Measurements from ENCODE around the gene CCBE1.
"Not testable (repeated sequence)": the region's sequence is repeated elsewhere in the genome, so short reads cannot be mapped to it uniquely, and the experiment has no call there.

CCBE1 gene

GRCh38 chr18:59697236-59697932 lies at the start of gene CCBE1:
TSS of gene CCBE1 (minus strand) at chr18:59697423.
- DNase-seq (ENCODE audit: low spot score) = no peak

GRCh38 chr18:59744271-59744721 lies 47.1 kb upstream of the CCBE1 start:
- no peak for DNase-seq (ENCODE audit: low spot score)

- DNase-seq (ENCODE audit: low spot score) = no peak
Measured at GRCh38 chr18:59743566-59743965, 46.3 kb upstream of the CCBE1 start.

- DNase-seq (ENCODE audit: low spot score) = no peak
Measured at GRCh38 chr18:59742325-59743111, 45.3 kb upstream of the CCBE1 start.

- no peak for DNase-seq (ENCODE audit: low spot score)
Measured at GRCh38 chr18:59740141-59740540, 42.9 kb upstream of the CCBE1 start.

- no peak for DNase-seq (ENCODE audit: low spot score)
Measured at GRCh38 chr18:59737776-59738300, 40.6 kb upstream of the CCBE1 start.

GRCh38 chr18:59737335-59737734 lies 40.1 kb upstream of the CCBE1 start:
- not testable (repeated sequence) for DNase-seq (ENCODE audit: low spot score)

GRCh38 chr18:59736061-59736460 lies 38.8 kb upstream of the CCBE1 start:
- no peak for DNase-seq (ENCODE audit: low spot score)

GRCh38 chr18:59735269-59735860 lies 38.1 kb upstream of the CCBE1 start:
- no peak for DNase-seq (ENCODE audit: low spot score)

- DNase-seq (ENCODE audit: low spot score) = no peak
Measured at GRCh38 chr18:59733421-59733820, 36.2 kb upstream of the CCBE1 start.

GRCh38 chr18:59730896-59731295 lies 33.7 kb upstream of the CCBE1 start:
- no peak for DNase-seq (ENCODE audit: low spot score)

GRCh38 chr18:59729781-59730180 lies 32.6 kb upstream of the CCBE1 start:
- DNase-seq (ENCODE audit: low spot score) = no peak

- DNase-seq (ENCODE audit: low spot score) = no peak
Measured at GRCh38 chr18:59728816-59729215, 31.6 kb upstream of the CCBE1 start.

- no peak for DNase-seq (ENCODE audit: low spot score)
Measured at GRCh38 chr18:59725142-59725541, 27.9 kb upstream of the CCBE1 start.

GRCh38 chr18:59724103-59724502 lies 26.9 kb upstream of the CCBE1 start:
- DNase-seq (ENCODE audit: low spot score) = no peak

GRCh38 chr18:59721931-59722330 lies 24.7 kb upstream of the CCBE1 start:
- DNase-seq (ENCODE audit: low spot score) = no peak

GRCh38 chr18:59721211-59721610 lies 24.0 kb upstream of the CCBE1 start:
- no peak for DNase-seq (ENCODE audit: low spot score)

- DNase-seq (ENCODE audit: low spot score) = no peak
Measured at GRCh38 chr18:59719544-59720181, 22.4 kb upstream of the CCBE1 start.

GRCh38 chr18:59718464-59719157 lies 21.4 kb upstream of the CCBE1 start:
- no peak for DNase-seq (ENCODE audit: low spot score)

- DNase-seq (ENCODE audit: low spot score) = no peak
Measured at GRCh38 chr18:59718108-59718463, 20.9 kb upstream of the CCBE1 start.

GRCh38 chr18:59717291-59717690 lies 20.1 kb upstream of the CCBE1 start:
- no peak for DNase-seq (ENCODE audit: low spot score)

GRCh38 chr18:59715966-59716369 lies 18.7 kb upstream of the CCBE1 start:
- no peak for DNase-seq (ENCODE audit: low spot score)
